ENCODE results near the gene PRODH2.

The PRODH2 gene

GRCh38 chr19:35848919-35849505 lies 36.4 kb upstream of the PRODH2 start:
- H3K9me3 ChIP-seq (ENCODE audit: control insufficient read depth, insufficient read depth, low read length) = no peaks in the 10 kb centered on the region
- H3K27me3 ChIP-seq (ENCODE audit: control insufficient read depth, low read length) = peaks cover 9% of the 10 kb centered on the region
- no peaks in the 10 kb centered on the region for H4K20me1 ChIP-seq (ENCODE audit: control insufficient read depth, insufficient read depth, low read depth, low read length)
- no peaks in the 10 kb centered on the region for H3K36me3 ChIP-seq (ENCODE audit: control insufficient read depth, low read length)
- no peaks in the 10 kb centered on the region for H3K4me1 ChIP-seq (ENCODE audit: control insufficient read depth, low read length)
- H3K79me2 ChIP-seq (ENCODE audit: control insufficient read depth, low read length) = no peaks in the 10 kb centered on the region
- no peak overlapping the region for H3K4me2 ChIP-seq (ENCODE audit: low read length)
- no peaks in the 10 kb centered on the region for H3F3A ChIP-seq (ENCODE audit: control insufficient read depth, insufficient read depth)
- no peak overlapping the region for H3K4me3 ChIP-seq (ENCODE audit: low read length)
- no peaks in the 10 kb centered on the region for H3K9me2 ChIP-seq (replicated peaks; ENCODE audit: control insufficient read depth, low read length)
- TF ChIP-seq EZH2phosphoT487 (IDR thresholded peaks at IDR 0.05; ENCODE audit: borderline replicate concordance, low read length) = no peak
- TF ChIP-seq, protein P1, sequence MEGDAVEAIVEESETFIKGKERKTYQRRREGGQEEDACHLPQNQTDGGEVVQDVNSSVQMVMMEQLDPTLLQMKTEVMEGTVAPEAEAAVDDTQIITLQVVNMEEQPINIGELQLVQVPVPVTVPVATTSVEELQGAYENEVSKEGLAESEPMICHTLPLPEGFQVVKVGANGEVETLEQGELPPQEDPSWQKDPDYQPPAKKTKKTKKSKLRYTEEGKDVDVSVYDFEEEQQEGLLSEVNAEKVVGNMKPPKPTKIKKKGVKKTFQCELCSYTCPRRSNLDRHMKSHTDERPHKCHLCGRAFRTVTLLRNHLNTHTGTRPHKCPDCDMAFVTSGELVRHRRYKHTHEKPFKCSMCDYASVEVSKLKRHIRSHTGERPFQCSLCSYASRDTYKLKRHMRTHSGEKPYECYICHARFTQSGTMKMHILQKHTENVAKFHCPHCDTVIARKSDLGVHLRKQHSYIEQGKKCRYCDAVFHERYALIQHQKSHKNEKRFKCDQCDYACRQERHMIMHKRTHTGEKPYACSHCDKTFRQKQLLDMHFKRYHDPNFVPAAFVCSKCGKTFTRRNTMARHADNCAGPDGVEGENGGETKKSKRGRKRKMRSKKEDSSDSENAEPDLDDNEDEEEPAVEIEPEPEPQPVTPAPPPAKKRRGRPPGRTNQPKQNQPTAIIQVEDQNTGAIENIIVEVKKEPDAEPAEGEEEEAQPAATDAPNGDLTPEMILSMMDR (IDR thresholded peaks at IDR 0.05; ENCODE audit: low read depth, low read length, poor library complexity, severe bottlenecking) = no peak
- no peak overlapping the region for H3K27ac ChIP-seq (ENCODE audit: low read depth, low read length)

DNA sequence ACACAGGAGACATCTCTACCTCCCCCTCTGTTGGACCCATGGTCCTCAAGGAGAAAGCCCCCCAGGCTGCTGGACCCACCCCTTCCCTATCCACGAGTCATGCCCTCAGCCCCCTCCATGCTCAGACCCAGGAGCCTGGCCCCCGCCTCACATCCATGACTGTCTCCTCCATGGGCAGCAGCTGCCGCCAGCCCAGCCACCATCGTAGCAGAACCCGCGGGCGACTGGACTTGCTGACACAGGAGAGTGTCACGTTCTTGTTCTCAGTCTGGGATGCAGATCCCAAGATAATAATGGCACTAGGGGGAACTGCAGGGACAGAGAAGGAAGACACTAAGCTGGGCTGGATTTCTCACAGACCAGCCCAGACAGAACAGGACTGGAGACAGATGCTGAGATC lies 35.8 kb upstream of the PRODH2 start:
- no peak overlapping the region for H3K27ac ChIP-seq (ENCODE audit: low read depth, low read length)
- TF ChIP-seq EZH2phosphoT487 (IDR thresholded peaks at IDR 0.05; ENCODE audit: borderline replicate concordance, low read length) = no peak
- TF ChIP-seq, protein P1 (IDR thresholded peaks at IDR 0.05; ENCODE audit: low read depth, low read length, poor library complexity, severe bottlenecking) = no peak
- no peaks in the 10 kb centered on the region for H3K9me2 ChIP-seq (replicated peaks; ENCODE audit: control insufficient read depth, low read length)
- no peak overlapping the region for H3K4me3 ChIP-seq (ENCODE audit: low read length)
- H3K27me3 ChIP-seq (ENCODE audit: control insufficient read depth, low read length) = peaks cover 9% of the 10 kb centered on the region
- H3K9me3 ChIP-seq (ENCODE audit: control insufficient read depth, insufficient read depth, low read length) = no peaks in the 10 kb centered on the region
- H4K20me1 ChIP-seq (ENCODE audit: control insufficient read depth, insufficient read depth, low read depth, low read length) = no peaks in the 10 kb centered on the region
- no peaks in the 10 kb centered on the region for H3K4me1 ChIP-seq (ENCODE audit: control insufficient read depth, low read length)
- no peak overlapping the region for H3K4me2 ChIP-seq (ENCODE audit: low read length)
- H3F3A ChIP-seq (ENCODE audit: control insufficient read depth, insufficient read depth) = no peaks in the 10 kb centered on the region
- no peaks in the 10 kb centered on the region for H3K36me3 ChIP-seq (ENCODE audit: control insufficient read depth, low read length)
- no peaks in the 10 kb centered on the region for H3K79me2 ChIP-seq (ENCODE audit: control insufficient read depth, low read length)

- no peaks in the 10 kb centered on the region for H4K20me1 ChIP-seq (ENCODE audit: control insufficient read depth, insufficient read depth, low read depth, low read length)
- H3F3A ChIP-seq (ENCODE audit: control insufficient read depth, insufficient read depth) = no peaks in the 10 kb centered on the region
- peaks cover 9% of the 10 kb centered on the region for H3K27me3 ChIP-seq (ENCODE audit: control insufficient read depth, low read length)
- no peaks in the 10 kb centered on the region for H3K9me2 ChIP-seq (replicated peaks; ENCODE audit: control insufficient read depth, low read length)
- H3K9me3 ChIP-seq (ENCODE audit: control insufficient read depth, insufficient read depth, low read length) = no peaks in the 10 kb centered on the region
- H3K36me3 ChIP-seq (ENCODE audit: control insufficient read depth, low read length) = no peaks in the 10 kb centered on the region
- H3K4me1 ChIP-seq (ENCODE audit: control insufficient read depth, low read length) = no peaks in the 10 kb centered on the region
- no peaks in the 10 kb centered on the region for H3K79me2 ChIP-seq (ENCODE audit: control insufficient read depth, low read length)
- H3K4me3 ChIP-seq (ENCODE audit: low read length) = no peak overlapping the region
- TF ChIP-seq EZH2phosphoT487 (IDR thresholded peaks at IDR 0.05; ENCODE audit: borderline replicate concordance, low read length) = no peak
- TF ChIP-seq, protein P1 (IDR thresholded peaks at IDR 0.05; ENCODE audit: low read depth, low read length, poor library complexity, severe bottlenecking) = no peak
- H3K4me2 ChIP-seq (ENCODE audit: low read length) = no peak overlapping the region
- H3K27ac ChIP-seq (ENCODE audit: low read depth, low read length) = no peak overlapping the region
Observed at GRCh38 chr19:35847911-35848310, 35.3 kb upstream of the PRODH2 start.
